Mesenchymal stem cell (in vitro differentiated cells and primary cell): ENCODE data around the gene NFKBIL1.

Source experiments
- DNase-seq: peaks from one replicate; pipeline ENCODE4 v3.0.0-alpha.2; 2013
- H2AFZ ChIP-seq: one replicate; pipeline ENCODE4 v1.6.1; 2013; ENCODE audit warnings: low read depth, mild to moderate bottlenecking, control low read depth, inconsistent platforms, low read length, moderate library complexity
- H2AK5ac ChIP-seq: 2 replicates; pipeline ENCODE4 v1.6.1; 2013; ENCODE audit warnings: low read length, moderate library complexity, mild to moderate bottlenecking, inconsistent platforms; ENCODE audit not compliant: severe bottlenecking
- H2BK120ac ChIP-seq: one replicate; pipeline ENCODE4 v1.6.1; 2013; ENCODE audit warnings: low read depth, mild to moderate bottlenecking, inconsistent platforms, low read length, moderate library complexity
- H2BK12ac ChIP-seq, 2 experiments: one replicate each; pipeline ENCODE4 v1.6.1; 2013; ENCODE audit warnings: inconsistent platforms in 2 of 2, low read length in 2 of 2, mild to moderate bottlenecking in 2 of 2, moderate library complexity in 2 of 2, control low read depth in 1 of 2
- H2BK15ac ChIP-seq: one replicate; pipeline ENCODE4 v1.6.1; 2013; ENCODE audit warnings: mild to moderate bottlenecking, low read depth, inconsistent platforms; ENCODE audit not compliant: poor library complexity, severe bottlenecking
- H2BK5ac ChIP-seq: 2 replicates; pipeline ENCODE4 v1.6.1; 2013; ENCODE audit warnings: low read depth, mild to moderate bottlenecking, low read length, control low read depth, inconsistent platforms; ENCODE audit not compliant: poor library complexity, severe bottlenecking
- H3K14ac ChIP-seq, 2 experiments: one replicate each; pipeline ENCODE4 v1.6.1; 2013; ENCODE audit warnings: inconsistent platforms in 2 of 2, low read length in 2 of 2, control low read depth in 1 of 2, mild to moderate bottlenecking in 1 of 2, moderate library complexity in 1 of 2
- H3K18ac ChIP-seq, 2 experiments: one replicate each; pipeline ENCODE4 v1.6.1; 2013; ENCODE audit warnings: inconsistent platforms in 2 of 2, low read length in 2 of 2, control low read depth in 1 of 2, low read depth in 1 of 2, mild to moderate bottlenecking in 1 of 2
- H3K23ac ChIP-seq, 2 experiments: one replicate each; pipeline ENCODE4 v1.6.1; 2013; ENCODE audit warnings: inconsistent platforms in 2 of 2, low read length in 2 of 2, mild to moderate bottlenecking in 2 of 2, moderate library complexity in 2 of 2, control low read depth in 1 of 2
- H3K27ac ChIP-seq: 2 replicates; pipeline ENCODE4 v1.5.1; 2013; ENCODE audit warnings: mild to moderate bottlenecking, moderate library complexity, low read length, control low read depth, inconsistent platforms; ENCODE audit not compliant: poor library complexity, severe bottlenecking
- H3K27me3 ChIP-seq, 2 experiments: 2 replicates each; pipeline versions ENCODE4 v1.6.1 to v1.7.0; 2013; ENCODE audit warnings: low read length in 2 of 2, mild to moderate bottlenecking in 2 of 2, moderate library complexity in 2 of 2, control low read depth in 1 of 2, inconsistent platforms in 1 of 2; ENCODE audit not compliant: control insufficient read depth in 1 of 2, insufficient read depth in 1 of 2
- H3K36me3 ChIP-seq, 2 experiments: 2 replicates each; pipeline versions ENCODE4 v1.6.1 to v1.7.0; 2013; ENCODE audit warnings: low read length in 2 of 2, control low read depth in 1 of 2, inconsistent platforms in 1 of 2, low read depth in 1 of 2, mild to moderate bottlenecking in 1 of 2; ENCODE audit not compliant: insufficient read depth in 2 of 2, control insufficient read depth in 1 of 2
- H3K4ac ChIP-seq, 2 experiments: one replicate each; pipeline ENCODE4 v1.6.1; 2013; ENCODE audit warnings: inconsistent platforms in 2 of 2, low read length in 2 of 2, mild to moderate bottlenecking in 2 of 2, moderate library complexity in 2 of 2, control low read depth in 1 of 2, low read depth in 1 of 2
- H3K4me1 ChIP-seq: 2 replicates; pipeline ENCODE4 v1.6.1; 2013; ENCODE audit warnings: low read depth, low read length, control low read depth; ENCODE audit not compliant: control insufficient read depth, insufficient read depth
- H3K4me2 ChIP-seq: 2 replicates; pipeline ENCODE4 v1.6.1; 2013; ENCODE audit warnings: low read length, mild to moderate bottlenecking, inconsistent platforms; ENCODE audit not compliant: poor library complexity, severe bottlenecking
- H3K4me3 ChIP-seq, 2 experiments: 2 replicates each; pipeline versions ENCODE4 v1.5.1 to v1.7.0; 2013; ENCODE audit warnings: low read length in 2 of 2, mild to moderate bottlenecking in 2 of 2, control low read depth in 1 of 2, low read depth in 1 of 2; ENCODE audit not compliant: insufficient read depth in 1 of 2
- H3K79me1 ChIP-seq: replicated peaks from 2 replicates; pipeline ENCODE4 v1.6.1; 2013; ENCODE audit warnings: mild to moderate bottlenecking, control low read depth, low read length, inconsistent platforms; ENCODE audit not compliant: poor library complexity, severe bottlenecking
- H3K9ac ChIP-seq: 2 replicates; pipeline ENCODE4 v1.7.0; 2013; ENCODE audit warnings: mild to moderate bottlenecking, low read length, moderate library complexity
- H3K9me3 ChIP-seq: 2 replicates; pipeline ENCODE4 v1.7.0; 2013; ENCODE audit warnings: mild to moderate bottlenecking, low read length; ENCODE audit not compliant: control insufficient read depth
- H4K8ac ChIP-seq: one replicate; pipeline ENCODE4 v1.6.1; 2013; ENCODE audit warnings: inconsistent platforms, mild to moderate bottlenecking, low read length, moderate library complexity
- H4K91ac ChIP-seq: one replicate; pipeline ENCODE4 v1.6.1; 2013; ENCODE audit warnings: mild to moderate bottlenecking, low read length, inconsistent platforms
- WGBS: methylation state at CpG from one replicate; pipeline ENCODE4 v1.1.7; 2013; ENCODE audit warnings: mixed read lengths; 5-methylcytosine and 5-hydroxymethylcytosine counted together

NFKBIL1 gene

DNA sequence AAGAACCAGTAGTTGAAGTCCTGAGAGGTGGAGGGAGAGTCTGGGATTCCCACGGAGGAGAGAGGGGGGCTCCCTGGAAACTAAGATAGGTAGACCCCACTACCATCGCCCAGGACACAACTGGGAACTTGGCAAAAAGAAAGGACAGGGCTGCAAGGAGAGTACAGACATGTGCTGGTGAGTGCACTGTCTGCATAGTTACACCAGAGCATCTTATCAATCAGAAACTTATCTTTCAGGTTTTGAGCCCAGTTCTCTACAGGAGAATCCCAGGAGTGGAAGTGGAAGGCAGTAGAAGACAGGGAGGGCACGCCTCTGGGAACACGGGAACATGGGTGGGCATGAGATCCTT is 12.2 kb downstream of the NFKBIL1 start:
- peaks cover 31 to 56% of the 10 kb centered on the region in 2 experiments for H3K36me3 ChIP-seq
- peak overlapping the region; percentile 57 for H2AK5ac ChIP-seq
- peak overlapping the region; percentile 93 to 95 for H3K18ac ChIP-seq
- H2BK5ac ChIP-seq: peak overlapping the region; percentile 48
- DNase-seq: no peak
- WGBS: 55% methylated on average over 4 of the region's 4 CpGs
- peak overlapping the region; percentile 5 for H3K4ac ChIP-seq
- H3K9me3 ChIP-seq: no peaks in the 10 kb centered on the region
- peak overlapping the region; percentile 20 for H4K8ac ChIP-seq
- H2BK15ac ChIP-seq: peak overlapping the region; percentile 91
- no peak overlapping the region for H2AFZ ChIP-seq
- H4K91ac ChIP-seq: peak overlapping the region; percentile 45
- H3K4me1 ChIP-seq: peaks cover 25% of the 10 kb centered on the region
- H3K27ac ChIP-seq: peak overlapping the region; percentile 85
- H3K4me3 ChIP-seq: no peak overlapping the region
- H3K23ac ChIP-seq: peak overlapping the region in 1 of 2 experiments; percentile 61
- peak overlapping the region in 1 of 2 experiments; percentile 6 for H3K14ac ChIP-seq
- H3K4me2 ChIP-seq: no peak overlapping the region
- H3K9ac ChIP-seq: peak overlapping the region; percentile 18
- H2BK120ac ChIP-seq: peak overlapping the region; percentile 96
- peak overlapping the region; percentile 59 to 93 for H2BK12ac ChIP-seq
- H3K79me1 ChIP-seq: peaks cover 20% of the 10 kb centered on the region
- H3K27me3 ChIP-seq: no peaks in the 10 kb centered on the region

GRCh38 chr6:31559958-31560696 is 12.7 kb downstream of the NFKBIL1 start:
- peak overlapping the region; percentile 96 for H2BK120ac ChIP-seq
- H3K9me3 ChIP-seq: no peaks in the 10 kb centered on the region
- peaks cover 25% of the 10 kb centered on the region for H3K4me1 ChIP-seq
- H3K79me1 ChIP-seq: peaks cover 20% of the 10 kb centered on the region
- peak overlapping the region; percentile 9 for H2AK5ac ChIP-seq
- no peak overlapping the region for H2BK15ac ChIP-seq
- H3K4me3 ChIP-seq: no peak overlapping the region
- H4K91ac ChIP-seq: peak overlapping the region; percentile 70
- peak overlapping the region; percentile 5 to 78 for H3K4ac ChIP-seq
- H2BK5ac ChIP-seq: peak overlapping the region; percentile 49
- no peak overlapping the region for H3K4me2 ChIP-seq
- H3K36me3 ChIP-seq: peaks cover 31 to 52% of the 10 kb centered on the region in 2 experiments
- no peak overlapping the region for H3K23ac ChIP-seq
- WGBS: 2% methylated on average over 7 of the region's 7 CpGs
- H2AFZ ChIP-seq: no peak overlapping the region
- H3K18ac ChIP-seq: peak overlapping the region; percentile 93 to 95
- peak overlapping the region; percentile 7 to 93 for H2BK12ac ChIP-seq
- H4K8ac ChIP-seq: peak overlapping the region; percentile 65
- peak overlapping the region in 1 of 2 experiments; percentile 6 for H3K14ac ChIP-seq
- peak overlapping the region; percentile 18 for H3K9ac ChIP-seq
- H3K27me3 ChIP-seq: no peaks in the 10 kb centered on the region
- peak; percentile 80 for DNase-seq
- peak overlapping the region; percentile 85 for H3K27ac ChIP-seq

DNA sequence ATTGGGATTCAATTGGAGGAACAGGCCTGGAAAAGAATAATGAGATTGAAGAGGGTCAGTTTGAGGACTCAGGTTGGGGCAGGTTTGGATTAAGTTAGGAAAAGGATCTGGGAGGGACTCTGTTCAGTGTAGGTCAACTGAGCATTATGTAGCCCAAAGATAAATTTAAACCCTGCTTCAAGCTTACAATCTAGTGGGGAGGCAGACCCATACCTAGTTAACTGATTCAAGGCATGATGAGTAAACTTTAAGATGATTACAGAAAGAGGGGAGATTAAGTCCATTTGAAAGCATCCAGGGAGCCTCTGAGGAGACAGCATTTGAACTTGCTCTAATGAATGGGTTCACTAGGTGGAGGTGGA is 13.3 kb downstream of the NFKBIL1 start:
- Histone ChIP-seq H2AK5ac (peak overlapping the region; percentile 49), H2BK5ac (no peak overlapping the region), H3K4me2 (no peak overlapping the region), H4K91ac (peak overlapping the region; percentile 70), H2AFZ (no peak overlapping the region), H3K4me3 (no peak overlapping the region), H3K36me3 (peaks cover 31 to 52% of the 10 kb centered on the region in 2 experiments), H2BK12ac (peak overlapping the region; percentile 7 to 50), H3K14ac (no peak overlapping the region), H3K27ac (peak overlapping the region; percentile 85), H2BK120ac (peak overlapping the region; percentile 27), H3K27me3 (no peaks in the 10 kb centered on the region), H3K79me1 (peaks cover 20% of the 10 kb centered on the region), H3K4ac (no peak overlapping the region), H4K8ac (peak overlapping the region; percentile 65), H3K18ac (peak overlapping the region; percentile 38 to 60), H3K9ac (no peak overlapping the region), H2BK15ac (no peak overlapping the region), H3K9me3 (no peaks in the 10 kb centered on the region), H3K4me1 (peaks cover 25% of the 10 kb centered on the region), H3K23ac (no peak overlapping the region)
- DNase-seq: no peak

GRCh38 chr6:31567531-31568370 is 20.3 kb downstream of the NFKBIL1 start:
- H3K27me3 ChIP-seq: no peaks in the 10 kb centered on the region
- H2BK5ac ChIP-seq: no peak overlapping the region
- H2AFZ ChIP-seq: no peak overlapping the region
- H3K18ac ChIP-seq: no peak overlapping the region
- peak overlapping the region; percentile 18 for H4K91ac ChIP-seq
- no peak for DNase-seq
- H4K8ac ChIP-seq: no peak overlapping the region
- H2AK5ac ChIP-seq: no peak overlapping the region
- no peaks in the 10 kb centered on the region for H3K4me1 ChIP-seq
- H3K79me1 ChIP-seq: no peaks in the 10 kb centered on the region
- no peaks in the 10 kb centered on the region for H3K9me3 ChIP-seq
- no peaks in the 10 kb centered on the region for H3K36me3 ChIP-seq
- no peak overlapping the region for H3K27ac ChIP-seq
- H2BK15ac ChIP-seq: no peak overlapping the region
- no peak overlapping the region for H3K4ac ChIP-seq
- H3K4me3 ChIP-seq: no peak overlapping the region
- no peak overlapping the region for H3K23ac ChIP-seq
- whole genome bisulfite sequencing: 51% methylated on average over 9 of the region's 9 CpGs
- no peak overlapping the region for H3K14ac ChIP-seq
- H2BK12ac ChIP-seq: no peak overlapping the region
- H3K9ac ChIP-seq: no peak overlapping the region
- no peak overlapping the region for H2BK120ac ChIP-seq
- no peak overlapping the region for H3K4me2 ChIP-seq
